HUES6 (cell line): ENCODE measurements around the gene SMG6.
"Not testable (repeated sequence)": the region's sequence is repeated elsewhere in the genome, so short reads cannot be mapped to it uniquely, and the experiment has no call there.

Experiments used
- H3K27ac ChIP-seq: 2 replicates; pipeline ENCODE4 v1.7.0; 2013; ENCODE audit warnings: low read depth, mild to moderate bottlenecking, low read length, inconsistent platforms
- H3K27me3 ChIP-seq: 2 replicates; pipeline ENCODE4 v1.6.1; 2013; ENCODE audit warnings: low read length; ENCODE audit not compliant: control insufficient read depth, insufficient read depth
- H3K36me3 ChIP-seq: 2 replicates; pipeline ENCODE4 v1.6.1; 2013; ENCODE audit warnings: low read length; ENCODE audit not compliant: control insufficient read depth, insufficient read depth
- H3K4me1 ChIP-seq: 2 replicates; pipeline ENCODE4 v1.6.1; 2013; ENCODE audit warnings: low read length; ENCODE audit not compliant: control insufficient read depth, insufficient read depth
- H3K4me3 ChIP-seq: 2 replicates; pipeline ENCODE4 v1.5.1; 2013; ENCODE audit warnings: low read depth, low read length
- H3K9ac ChIP-seq: one replicate; pipeline ENCODE4 v1.6.1; 2013; ENCODE audit warnings: mild to moderate bottlenecking, low read length
- H3K9me3 ChIP-seq: 2 replicates; pipeline ENCODE4 v1.6.1; 2013; ENCODE audit warnings: low read depth, low read length; ENCODE audit not compliant: control insufficient read depth, insufficient read depth

SMG6 gene

DNA sequence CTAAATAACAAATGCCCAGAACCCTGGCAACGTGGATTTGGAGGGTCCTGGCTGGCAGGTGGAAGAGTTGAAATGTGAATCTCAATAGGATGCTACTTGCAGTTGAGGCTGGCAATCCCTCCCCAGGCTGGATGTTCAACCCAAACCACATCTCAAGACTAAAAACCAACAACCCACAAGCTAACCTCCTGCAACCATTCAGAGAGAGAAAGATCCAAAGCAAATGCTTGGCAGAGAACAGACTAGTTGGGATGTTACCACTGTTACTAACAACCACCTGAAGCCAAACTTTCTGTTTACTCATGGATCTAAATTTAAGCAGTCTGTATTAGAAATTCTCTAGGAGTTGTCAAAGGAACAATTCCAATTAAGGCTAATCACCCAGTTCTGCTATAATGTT is 27.9 kb downstream of the SMG6 start:
- peaks cover 54% of the 10 kb centered on the region for H3K36me3 ChIP-seq
- H3K9me3 ChIP-seq = no peaks in the 10 kb centered on the region
- H3K4me1 ChIP-seq = no peaks in the 10 kb centered on the region

GRCh38 chr17:2274414-2274813 is 29.2 kb downstream of the SMG6 start:
- Histone ChIP-seq H3K9me3 (no peaks in the 10 kb centered on the region), H3K9ac (no peak overlapping the region), H3K36me3 (peaks cover 56% of the 10 kb centered on the region), H3K27ac (no peak overlapping the region), H3K27me3 (no peaks in the 10 kb centered on the region), H3K4me3 (no peak overlapping the region), H3K4me1 (no peaks in the 10 kb centered on the region)

More for the DNA sequence above, 27.9 kb downstream of the SMG6 start:
- H3K27ac ChIP-seq = no peak overlapping the region
- H3K4me3 ChIP-seq = no peak overlapping the region
- H3K9ac ChIP-seq = no peak overlapping the region
- no peaks in the 10 kb centered on the region for H3K27me3 ChIP-seq

- H3K27me3 ChIP-seq = no peaks in the 10 kb centered on the region
- H3K4me3 ChIP-seq = no peak overlapping the region
- peaks cover 50% of the 10 kb centered on the region for H3K36me3 ChIP-seq
- no peaks in the 10 kb centered on the region for H3K4me1 ChIP-seq
- no peak overlapping the region for H3K9ac ChIP-seq
- H3K9me3 ChIP-seq = no peaks in the 10 kb centered on the region
- H3K27ac ChIP-seq = no peak overlapping the region
These were observed 31.4 kb downstream of the SMG6 start for GRCh38 chr17:2271985-2272702.

- Histone ChIP-seq H3K9me3 (no peaks in the 10 kb centered on the region), H3K9ac (no peak overlapping the region), H3K4me3 (no peak overlapping the region), H3K4me1 (no peaks in the 10 kb centered on the region), H3K36me3 (peaks cover 23% of the 10 kb centered on the region), H3K27me3 (no peaks in the 10 kb centered on the region), H3K27ac (no peak overlapping the region)
These were observed 36.2 kb downstream of the SMG6 start for GRCh38 chr17:2267354-2267753.

DNA sequence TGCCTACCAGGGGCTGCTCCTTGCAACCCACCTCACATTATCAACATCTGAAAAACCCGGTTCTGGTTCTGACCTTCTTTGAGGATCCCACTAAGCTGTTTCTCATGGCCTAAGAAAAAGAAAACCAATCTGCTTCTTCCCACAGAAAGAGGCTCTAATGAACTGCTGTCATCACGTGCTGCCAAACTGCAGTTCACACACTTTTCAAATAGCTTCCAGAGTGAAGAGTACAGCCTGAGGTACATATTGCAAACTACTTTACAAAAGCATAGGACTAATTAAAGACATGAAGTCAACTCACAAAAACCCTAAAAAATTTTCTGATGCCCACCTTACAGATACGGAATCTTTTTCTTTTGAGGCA is 36.7 kb downstream of the SMG6 start:
- no peak overlapping the region for H3K9ac ChIP-seq
- H3K9me3 ChIP-seq = no peaks in the 10 kb centered on the region
- H3K27me3 ChIP-seq = no peaks in the 10 kb centered on the region
- H3K27ac ChIP-seq = no peak overlapping the region
- no peak overlapping the region for H3K4me3 ChIP-seq
- peaks cover 21% of the 10 kb centered on the region for H3K36me3 ChIP-seq
- no peaks in the 10 kb centered on the region for H3K4me1 ChIP-seq

DNA sequence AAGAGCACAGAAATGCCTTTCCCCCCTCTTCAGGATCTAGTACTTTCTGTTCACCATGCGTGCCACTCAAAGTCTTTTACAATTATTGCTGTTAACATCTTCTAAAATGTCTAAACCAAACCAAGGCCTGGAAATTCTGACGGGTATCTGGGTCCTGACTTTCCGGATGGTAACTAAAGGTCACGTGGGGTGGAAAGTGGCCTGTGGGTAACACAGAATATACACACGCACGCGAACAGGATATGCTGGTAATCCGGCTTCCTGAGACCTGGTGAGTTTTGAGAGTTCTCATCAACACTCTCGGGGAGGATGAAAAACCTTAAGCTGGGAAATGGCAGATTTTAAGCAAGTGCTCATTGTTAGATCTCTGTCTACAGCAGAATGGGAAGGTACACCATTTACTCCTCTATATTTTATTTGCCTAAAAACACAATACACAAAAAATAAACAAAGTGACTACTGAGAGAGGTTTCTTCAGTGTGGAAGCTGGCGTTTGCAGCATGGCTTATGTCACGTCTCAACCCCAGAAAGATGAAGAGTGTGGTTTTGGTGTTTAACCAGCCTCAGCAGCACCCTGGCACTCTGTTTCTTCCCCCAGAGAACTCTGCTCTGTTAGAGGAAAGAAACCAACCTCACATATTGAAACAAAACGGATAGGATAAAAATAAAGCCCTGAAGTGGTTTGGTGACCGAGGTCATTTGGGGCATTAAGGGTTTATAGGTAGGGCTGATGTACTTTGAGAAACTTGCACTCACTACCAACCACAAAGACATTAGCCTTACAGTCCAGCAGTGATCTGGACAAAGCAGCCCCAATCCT is 37.3 kb downstream of the SMG6 start:
- Histone ChIP-seq H3K4me1 (no peaks in the 10 kb centered on the region), H3K36me3 (peaks cover 19% of the 10 kb centered on the region), H3K9ac (no peak overlapping the region), H3K27me3 (no peaks in the 10 kb centered on the region), H3K9me3 (no peaks in the 10 kb centered on the region), H3K4me3 (no peak overlapping the region), H3K27ac (no peak overlapping the region)

DNA sequence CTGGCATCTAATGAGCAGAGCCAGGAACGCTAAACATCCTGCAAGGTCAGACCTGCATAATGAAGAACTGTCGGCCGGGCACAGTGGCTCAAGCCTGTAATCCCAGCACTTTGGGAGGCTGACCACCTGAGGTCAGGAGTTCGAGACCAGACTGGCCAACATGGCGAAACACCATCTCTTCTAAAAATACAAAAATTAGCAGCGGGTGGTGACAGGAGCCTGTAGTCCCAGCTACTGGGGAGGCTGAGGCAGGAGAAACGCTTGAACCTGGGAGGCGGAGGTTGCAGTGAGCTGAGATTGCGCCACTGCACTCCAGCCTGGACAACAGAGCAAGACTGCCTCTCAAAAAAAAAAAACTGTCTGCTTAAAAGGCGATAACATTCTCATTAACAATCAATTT is 38.4 kb downstream of the SMG6 start:
- H3K9ac ChIP-seq, H3K9me3 ChIP-seq, H3K4me1 ChIP-seq, H3K4me3 ChIP-seq, H3K27me3 ChIP-seq, H3K27ac ChIP-seq: not testable (repeated sequence)
- H3K36me3 ChIP-seq = peaks cover 14% of the 10 kb centered on the region

DNA sequence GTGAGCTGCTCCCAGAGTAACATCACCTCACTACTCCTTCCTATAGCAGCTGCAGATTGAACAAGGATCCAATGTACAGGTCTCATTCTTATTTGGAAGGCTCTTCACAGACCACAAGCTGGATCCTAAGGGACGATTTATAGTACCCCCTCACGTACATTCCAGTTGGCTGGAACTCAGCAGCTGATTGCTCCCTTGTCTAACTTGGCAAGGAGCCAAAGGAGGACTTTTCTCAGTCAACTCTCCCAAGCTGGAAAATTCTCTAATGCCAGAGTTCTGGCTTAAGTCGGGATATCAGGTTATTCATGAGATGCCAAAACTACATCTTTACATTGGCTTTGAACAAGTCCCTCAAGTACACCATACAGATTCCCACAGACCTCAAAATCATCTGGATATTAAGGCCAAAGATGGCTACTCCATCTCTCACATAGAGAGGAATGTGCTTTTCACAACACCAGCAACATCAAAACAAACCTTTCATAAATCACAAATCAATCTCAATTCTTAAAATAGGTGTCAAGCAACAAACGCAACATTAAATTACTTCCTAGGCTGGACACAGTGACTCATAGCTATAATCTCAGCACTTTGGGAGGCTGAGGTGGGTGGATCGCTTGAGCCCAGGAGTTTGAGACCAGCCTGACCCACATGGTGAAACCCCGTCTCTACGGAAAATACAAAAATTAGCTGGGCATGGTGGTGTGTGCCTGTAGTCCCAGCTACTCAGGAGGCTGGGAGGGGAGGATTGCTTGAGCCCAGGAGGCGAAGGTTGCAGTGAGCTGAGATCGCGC is 39.3 kb downstream of the SMG6 start:
- no peaks in the 10 kb centered on the region for H3K9me3 ChIP-seq
- H3K36me3 ChIP-seq = peaks cover 11% of the 10 kb centered on the region
- no peaks in the 10 kb centered on the region for H3K27me3 ChIP-seq
- no peaks in the 10 kb centered on the region for H3K4me1 ChIP-seq
- H3K4me3 ChIP-seq = no peak overlapping the region
- H3K9ac ChIP-seq = no peak overlapping the region
- H3K27ac ChIP-seq = no peak overlapping the region

GRCh38 chr17:2263183-2264066 is 40.2 kb downstream of the SMG6 start:
- Histone ChIP-seq H3K27me3 (no peaks in the 10 kb centered on the region), H3K36me3 (peaks cover 11% of the 10 kb centered on the region), H3K9me3 (no peaks in the 10 kb centered on the region), H3K4me3 (no peak overlapping the region), H3K27ac (no peak overlapping the region), H3K9ac (no peak overlapping the region), H3K4me1 (no peaks in the 10 kb centered on the region)

DNA sequence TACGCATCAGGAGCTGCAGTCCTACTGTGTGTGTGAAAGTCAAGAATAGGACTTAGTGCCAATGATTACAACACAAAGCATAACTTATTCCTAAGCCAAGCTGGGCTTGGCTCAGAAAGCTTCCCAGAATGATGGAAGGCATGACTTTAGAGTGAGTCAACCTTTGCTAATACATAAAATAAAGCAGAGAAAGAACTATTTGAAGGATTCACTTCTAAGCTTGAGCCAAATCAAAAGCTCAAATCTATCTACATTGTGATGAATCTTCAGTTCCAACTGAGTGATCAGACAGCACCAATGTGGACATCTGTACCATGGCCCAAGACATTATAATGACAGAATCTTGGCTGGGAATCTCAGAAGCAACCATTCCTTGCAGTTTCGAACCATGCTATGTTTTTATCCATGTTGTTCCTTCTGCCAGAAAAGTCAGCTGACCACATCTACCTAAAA is 41.4 kb downstream of the SMG6 start:
- H3K4me1 ChIP-seq = no peaks in the 10 kb centered on the region
- no peaks in the 10 kb centered on the region for H3K27me3 ChIP-seq
- no peak overlapping the region for H3K27ac ChIP-seq
- no peak overlapping the region for H3K9ac ChIP-seq
- H3K36me3 ChIP-seq = peaks cover 7% of the 10 kb centered on the region; the same call in 1 of the 2 replicates
- H3K9me3 ChIP-seq = no peaks in the 10 kb centered on the region
- no peak overlapping the region for H3K4me3 ChIP-seq
